ENCODE results near the gene PRTN3.
"Not testable (repeated sequence)": the region's sequence is repeated elsewhere in the genome, so short reads cannot be mapped to it uniquely, and the experiment has no call there.

The PRTN3 gene

DNA sequence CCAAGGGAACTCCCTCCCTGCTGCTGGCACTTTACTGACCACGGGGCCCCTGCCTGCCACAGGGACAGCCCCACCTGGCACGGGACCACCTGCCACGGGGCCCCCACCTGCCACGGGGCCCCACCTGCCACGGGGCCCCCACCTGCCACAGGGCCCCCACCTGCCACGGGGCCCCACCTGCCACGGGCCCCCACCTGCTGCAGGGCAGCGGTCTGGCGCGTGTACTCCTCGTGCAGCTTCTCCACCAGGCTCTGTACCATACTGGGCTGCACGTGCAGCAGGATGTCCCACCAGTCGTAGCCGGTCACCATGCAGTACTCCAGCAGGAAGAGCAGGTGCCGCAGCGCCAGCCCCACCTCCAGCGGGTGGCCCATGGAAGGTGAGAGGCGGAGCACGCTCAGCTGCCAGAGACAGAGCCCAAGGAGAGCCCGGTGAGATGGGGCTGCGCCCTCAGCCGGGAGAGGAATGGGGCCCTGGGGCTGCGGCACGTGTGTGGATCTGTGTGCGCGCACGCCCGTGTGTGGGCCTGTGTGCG is 36.0 kb downstream of the PRTN3 start:
- TF ChIP-seq, protein P1, sequence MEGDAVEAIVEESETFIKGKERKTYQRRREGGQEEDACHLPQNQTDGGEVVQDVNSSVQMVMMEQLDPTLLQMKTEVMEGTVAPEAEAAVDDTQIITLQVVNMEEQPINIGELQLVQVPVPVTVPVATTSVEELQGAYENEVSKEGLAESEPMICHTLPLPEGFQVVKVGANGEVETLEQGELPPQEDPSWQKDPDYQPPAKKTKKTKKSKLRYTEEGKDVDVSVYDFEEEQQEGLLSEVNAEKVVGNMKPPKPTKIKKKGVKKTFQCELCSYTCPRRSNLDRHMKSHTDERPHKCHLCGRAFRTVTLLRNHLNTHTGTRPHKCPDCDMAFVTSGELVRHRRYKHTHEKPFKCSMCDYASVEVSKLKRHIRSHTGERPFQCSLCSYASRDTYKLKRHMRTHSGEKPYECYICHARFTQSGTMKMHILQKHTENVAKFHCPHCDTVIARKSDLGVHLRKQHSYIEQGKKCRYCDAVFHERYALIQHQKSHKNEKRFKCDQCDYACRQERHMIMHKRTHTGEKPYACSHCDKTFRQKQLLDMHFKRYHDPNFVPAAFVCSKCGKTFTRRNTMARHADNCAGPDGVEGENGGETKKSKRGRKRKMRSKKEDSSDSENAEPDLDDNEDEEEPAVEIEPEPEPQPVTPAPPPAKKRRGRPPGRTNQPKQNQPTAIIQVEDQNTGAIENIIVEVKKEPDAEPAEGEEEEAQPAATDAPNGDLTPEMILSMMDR (IDR thresholded peaks at IDR 0.05; ENCODE audit: extremely low read depth, insufficient read depth, missing control alignments), result no peak
- no peak for DNase-seq (ENCODE audit: low spot score)
- in situ Hi-C loops (cut with MboI; ENCODE audit: low pct_unique_long_range_greater_than_20kb, low sequenced_read_pairs, unreplicated experiment), result no loop called here

DNA sequence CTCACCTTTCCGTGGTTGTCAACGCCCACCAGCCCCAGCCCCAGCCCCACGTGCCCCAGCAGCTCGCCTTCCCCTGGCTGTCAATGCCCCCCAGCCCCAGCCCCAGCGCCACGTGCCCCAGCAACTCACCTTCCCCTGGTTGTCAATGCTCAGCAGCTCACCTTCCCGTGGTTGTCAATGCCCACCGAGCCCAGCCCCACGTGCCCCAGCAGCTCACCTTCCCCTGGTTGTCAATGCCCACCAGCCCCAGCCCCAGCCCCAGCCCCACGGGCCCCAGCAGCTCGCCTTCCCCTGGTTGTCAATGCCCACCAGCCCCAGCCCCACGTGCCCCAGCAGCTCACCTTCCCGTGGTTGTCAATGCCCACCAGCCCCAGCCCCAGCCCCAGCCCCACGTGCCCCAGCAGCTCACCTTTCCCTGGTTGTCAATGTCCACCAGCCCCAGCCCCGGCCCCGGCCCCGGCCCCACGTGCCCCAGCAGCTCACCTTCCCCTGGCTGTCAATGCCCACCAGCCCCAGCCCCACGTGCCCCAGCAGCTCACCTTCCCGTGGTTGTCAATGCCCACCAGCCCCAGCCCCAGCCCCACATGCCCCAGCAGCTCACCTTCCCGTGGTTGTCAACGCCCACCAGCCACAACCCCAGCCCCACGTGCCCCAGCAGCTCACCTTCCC is 37.3 kb downstream of the PRTN3 start:
- in situ Hi-C loops (cut with MboI; ENCODE audit: low pct_unique_long_range_greater_than_20kb, low sequenced_read_pairs, unreplicated experiment); DNase-seq (ENCODE audit: low spot score): not testable (repeated sequence)

DNA sequence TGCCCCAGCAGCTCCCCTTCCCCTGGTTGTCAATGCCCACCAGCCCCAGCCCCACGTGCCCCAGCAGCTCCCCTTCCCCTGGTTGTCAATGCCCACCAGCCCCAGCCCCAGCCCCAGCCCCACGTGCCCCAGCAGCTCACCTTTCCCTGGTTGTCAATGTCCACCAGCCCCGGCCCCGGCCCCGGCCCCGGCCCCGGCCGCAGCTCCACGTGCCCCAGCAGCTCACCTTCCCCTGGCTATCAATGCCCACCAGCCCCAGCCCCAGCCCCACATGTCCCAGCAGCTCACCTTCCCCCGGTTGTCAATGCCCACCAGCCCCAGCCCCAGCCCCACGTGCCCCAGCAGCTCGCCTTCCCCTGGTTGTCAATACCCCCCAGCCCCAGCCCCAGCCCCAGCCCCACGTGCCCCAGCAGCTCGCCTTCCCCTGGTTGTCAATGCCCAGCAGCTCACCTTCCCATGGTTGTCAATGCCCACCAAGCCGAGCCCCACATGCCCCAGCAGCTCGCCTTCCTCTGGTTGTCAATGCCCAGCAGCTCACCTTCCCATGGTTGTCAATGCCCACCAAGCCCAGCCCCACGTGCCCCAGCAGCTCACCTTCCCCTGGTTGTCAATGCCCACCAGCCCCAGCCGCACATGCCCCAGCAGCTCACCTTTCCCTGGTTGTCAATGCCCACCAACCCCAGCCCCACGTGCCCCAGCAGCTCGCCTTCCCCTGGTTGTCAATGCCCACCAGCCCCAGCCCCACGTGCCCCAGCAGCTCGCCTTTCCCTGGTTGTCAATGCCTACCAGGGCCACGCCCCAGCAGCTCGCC is 38.2 kb downstream of the PRTN3 start:
- in situ Hi-C loops (cut with MboI; ENCODE audit: low pct_unique_long_range_greater_than_20kb, low sequenced_read_pairs, unreplicated experiment); DNase-seq (ENCODE audit: low spot score): not testable (repeated sequence)

DNA sequence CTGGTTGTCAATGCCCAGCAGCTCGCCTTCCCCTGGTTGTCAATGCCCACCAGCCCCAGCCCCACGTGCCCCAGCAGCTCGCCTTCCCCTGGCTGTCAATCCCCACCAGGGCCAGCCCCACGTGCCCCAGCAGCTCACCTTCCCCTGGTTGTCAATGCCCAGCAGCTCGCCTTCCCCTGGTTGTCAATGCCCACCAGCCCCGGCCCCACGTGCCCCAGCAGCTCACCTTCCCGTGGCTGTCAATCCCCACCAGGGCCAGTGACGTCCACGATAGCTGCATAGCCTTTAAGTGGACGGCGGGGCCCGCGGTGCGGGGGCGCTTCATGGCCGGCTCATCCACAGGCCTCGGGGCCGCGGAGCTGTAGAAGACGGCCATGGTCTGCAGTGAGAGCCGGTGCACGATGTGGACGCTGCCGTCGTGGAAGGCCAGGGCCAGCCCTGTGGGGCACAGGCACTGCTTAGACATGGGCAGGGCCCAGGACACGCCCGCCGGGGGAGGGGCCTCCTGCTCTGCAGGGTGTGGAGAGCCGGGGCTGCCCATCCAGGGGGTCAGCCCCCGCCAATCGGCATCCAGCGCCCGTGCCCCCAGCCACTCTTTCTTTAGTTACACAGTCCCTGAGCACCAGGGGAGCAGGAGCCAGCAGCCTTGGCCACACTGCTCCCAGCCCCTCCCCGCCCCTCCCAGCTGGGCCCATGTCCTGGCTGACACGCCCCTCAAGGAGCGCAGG is 39.1 kb downstream of the PRTN3 start:
- no peak for DNase-seq (ENCODE audit: low spot score)
- TF ChIP-seq, protein P1 (IDR thresholded peaks at IDR 0.05; ENCODE audit: extremely low read depth, insufficient read depth, missing control alignments), result no peak
- in situ Hi-C loops (cut with MboI; ENCODE audit: low pct_unique_long_range_greater_than_20kb, low sequenced_read_pairs, unreplicated experiment), result no loop called here

DNA sequence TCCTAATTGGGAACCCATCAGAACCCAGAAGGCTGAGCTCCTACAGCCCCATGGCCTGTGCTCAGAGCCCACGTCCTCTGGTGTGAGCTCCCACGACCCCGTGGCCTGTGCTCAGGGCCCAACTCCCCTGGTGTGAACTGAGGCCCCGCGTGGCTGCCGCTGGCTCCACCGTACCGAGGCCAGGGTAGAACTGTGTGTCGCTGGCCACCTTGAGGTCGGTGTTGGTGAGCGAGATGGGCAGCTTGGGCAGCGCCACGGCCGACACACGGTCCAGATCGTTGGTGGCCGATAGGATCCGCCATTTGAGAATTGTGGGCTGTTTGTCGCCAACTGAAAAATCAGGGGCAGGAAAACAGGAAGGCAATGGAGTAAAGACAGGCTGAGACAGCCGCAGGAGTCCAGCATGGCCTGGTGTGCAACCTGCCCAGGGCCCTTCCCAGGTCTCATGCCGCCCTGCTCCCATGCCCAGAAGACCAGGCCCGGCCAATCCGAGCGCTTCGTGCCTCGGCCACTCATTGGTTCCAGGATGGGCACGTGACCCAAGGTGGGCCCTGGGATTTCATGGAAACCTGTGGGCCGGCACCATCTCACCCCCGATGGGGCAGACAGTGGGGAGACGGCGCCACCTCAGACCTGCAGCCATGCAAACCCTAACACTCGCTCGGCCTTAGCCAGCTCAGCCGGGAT is 40.7 kb downstream of the PRTN3 start:
- in situ Hi-C loops (cut with MboI; ENCODE audit: low pct_unique_long_range_greater_than_20kb, low sequenced_read_pairs, unreplicated experiment), result no loop called here
- DNase-seq (ENCODE audit: low spot score), result no peak
- TF ChIP-seq, protein P1 (IDR thresholded peaks at IDR 0.05; ENCODE audit: extremely low read depth, insufficient read depth, missing control alignments), result no peak

DNA sequence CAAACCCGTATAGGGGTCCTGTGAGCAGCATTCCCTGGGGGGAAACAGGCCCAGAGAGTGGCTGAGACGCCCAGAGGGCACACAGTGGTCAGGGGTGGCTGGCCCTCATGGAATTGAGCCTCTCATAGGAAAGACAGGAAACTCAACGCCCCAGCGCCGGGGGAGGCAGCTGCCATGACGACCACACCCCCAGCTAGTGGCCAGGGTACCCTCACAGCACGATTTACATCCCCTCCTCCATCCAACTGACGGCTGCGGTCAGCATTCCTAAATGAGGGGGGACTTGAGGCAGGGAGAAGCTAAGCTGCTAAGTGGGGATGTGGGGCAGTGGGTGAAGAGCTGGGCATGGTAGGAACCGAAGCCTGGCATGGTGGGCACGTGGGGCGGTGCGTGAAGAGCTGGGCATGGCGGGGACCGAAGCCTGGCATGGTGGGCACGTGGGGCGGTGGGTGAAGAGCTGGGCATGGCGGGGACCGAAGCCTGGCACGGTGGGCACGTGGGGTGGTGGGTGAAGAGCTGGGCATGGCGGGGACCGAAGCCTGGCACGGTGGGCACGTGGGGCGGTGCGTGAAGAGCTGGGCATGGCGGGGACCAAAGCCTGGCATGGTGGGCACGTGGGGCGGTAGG is 42.2 kb downstream of the PRTN3 start:
- in situ Hi-C loops (cut with MboI; ENCODE audit: low pct_unique_long_range_greater_than_20kb, low sequenced_read_pairs, unreplicated experiment), result no loop called here
- TF ChIP-seq, protein P1 (IDR thresholded peaks at IDR 0.05; ENCODE audit: extremely low read depth, insufficient read depth, missing control alignments), result no peak
- no peak for DNase-seq (ENCODE audit: low spot score)

All from GM13977 (cell line).